RWPE2 (cell line): ENCODE measurements around the gene C13orf46.

Experiments
- ATAC-seq: fragments of 200-7000 bp; cut with Tn5 transposase; 3 replicates; pipeline ENCODE4 v1.9.1; 2021; ENCODE audit warnings: low read depth
- DNase-seq: peaks from one replicate; pipeline ENCODE4 v3.0.0-alpha.2; 2020; ENCODE audit warnings: low spot score
- H3K27ac ChIP-seq: fragments of 450-650 bp; 2 replicates; pipeline ENCODE4 v1.5.1; 2017; ENCODE audit warnings: mild to moderate bottlenecking; ENCODE audit not compliant: poor library complexity, severe bottlenecking
- H3K27me3 ChIP-seq: fragments of 250-450 bp; sonication (Bioruptor Pico); 2 replicates; pipeline ENCODE4 v1.5.1; 2021; ENCODE audit warnings: mild to moderate bottlenecking, moderate library complexity; ENCODE audit not compliant: insufficient read depth, poor library complexity, severe bottlenecking
- H3K36me3 ChIP-seq: fragments of 250-450 bp; sonication (Bioruptor Pico); 2 replicates; pipeline ENCODE4 v1.5.1; 2020; ENCODE audit warnings: low read depth, mild to moderate bottlenecking, moderate library complexity
- H3K4me1 ChIP-seq: fragments of 250-450 bp; sonication (Bioruptor Pico); 2 replicates; pipeline ENCODE4 v1.5.1; 2021; ENCODE audit warnings: mild to moderate bottlenecking, moderate library complexity; ENCODE audit not compliant: insufficient read depth, poor library complexity, severe bottlenecking
- H3K4me3 ChIP-seq: fragments of 250-450 bp; sonication (Bioruptor Pico); 2 replicates; pipeline ENCODE4 v1.5.1; 2021; ENCODE audit warnings: mild to moderate bottlenecking, moderate library complexity; ENCODE audit not compliant: severe bottlenecking
- H3K9me3 ChIP-seq: fragments of 250-450 bp; sonication (Bioruptor Pico); 2 replicates; pipeline ENCODE4 v1.5.1; 2021; ENCODE audit warnings: mild to moderate bottlenecking, moderate library complexity; ENCODE audit not compliant: severe bottlenecking
- TF ChIP-seq, protein P1 (sequence below): fragments of 450-650 bp; IDR thresholded peaks from one replicate; pipeline ENCODE4 v1.5.1; 2017; ENCODE audit warnings: mild to moderate bottlenecking, moderate library complexity; ENCODE audit not compliant: poor library complexity, severe bottlenecking

C13orf46 gene

GRCh38 chr13:113943821-113944565, 29.9 kb downstream of the C13orf46 start:
- TF ChIP-seq, protein P1, sequence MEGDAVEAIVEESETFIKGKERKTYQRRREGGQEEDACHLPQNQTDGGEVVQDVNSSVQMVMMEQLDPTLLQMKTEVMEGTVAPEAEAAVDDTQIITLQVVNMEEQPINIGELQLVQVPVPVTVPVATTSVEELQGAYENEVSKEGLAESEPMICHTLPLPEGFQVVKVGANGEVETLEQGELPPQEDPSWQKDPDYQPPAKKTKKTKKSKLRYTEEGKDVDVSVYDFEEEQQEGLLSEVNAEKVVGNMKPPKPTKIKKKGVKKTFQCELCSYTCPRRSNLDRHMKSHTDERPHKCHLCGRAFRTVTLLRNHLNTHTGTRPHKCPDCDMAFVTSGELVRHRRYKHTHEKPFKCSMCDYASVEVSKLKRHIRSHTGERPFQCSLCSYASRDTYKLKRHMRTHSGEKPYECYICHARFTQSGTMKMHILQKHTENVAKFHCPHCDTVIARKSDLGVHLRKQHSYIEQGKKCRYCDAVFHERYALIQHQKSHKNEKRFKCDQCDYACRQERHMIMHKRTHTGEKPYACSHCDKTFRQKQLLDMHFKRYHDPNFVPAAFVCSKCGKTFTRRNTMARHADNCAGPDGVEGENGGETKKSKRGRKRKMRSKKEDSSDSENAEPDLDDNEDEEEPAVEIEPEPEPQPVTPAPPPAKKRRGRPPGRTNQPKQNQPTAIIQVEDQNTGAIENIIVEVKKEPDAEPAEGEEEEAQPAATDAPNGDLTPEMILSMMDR, result no peak
- Histone ChIP-seq H3K36me3 (no peaks in the 10 kb centered on the region), H3K4me1 (peaks cover 5% of the 10 kb centered on the region), H3K27ac (no peak overlapping the region), H3K9me3 (no peaks in the 10 kb centered on the region), H3K4me3 (no peak overlapping the region), H3K27me3 (no peaks in the 10 kb centered on the region)
- peak; percentile 51 for DNase-seq
- ATAC-seq, result no peak

DNA sequence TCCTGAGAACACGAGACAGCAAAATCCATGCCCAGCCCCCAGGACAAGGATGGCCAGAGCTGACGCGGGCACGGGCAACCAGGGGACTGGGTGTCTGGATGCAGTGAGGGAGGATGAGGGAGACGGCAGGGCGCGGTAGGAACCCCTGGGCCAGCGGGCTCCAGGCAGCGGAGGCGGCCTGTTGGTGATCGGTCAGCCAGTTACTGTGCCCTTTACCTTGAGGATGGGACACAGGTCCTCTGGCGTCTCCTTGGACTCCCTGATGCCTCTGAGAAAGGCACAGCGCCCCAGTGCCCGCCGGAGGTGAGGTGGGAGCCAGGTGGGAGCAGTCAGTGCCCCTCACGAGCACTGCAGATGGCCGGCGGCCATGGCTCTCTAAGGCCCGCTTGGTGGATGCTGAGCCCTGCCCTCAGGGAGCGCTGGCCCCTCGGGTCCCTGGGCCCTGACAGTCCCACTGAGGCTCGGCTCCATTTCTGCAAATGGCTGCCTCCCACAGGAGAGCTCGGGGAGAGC, 31.2 kb downstream of the C13orf46 start:
- no peak overlapping the region for H3K27ac ChIP-seq
- no peaks in the 10 kb centered on the region for H3K9me3 ChIP-seq
- no peaks in the 10 kb centered on the region for H3K27me3 ChIP-seq
- no peaks in the 10 kb centered on the region for H3K36me3 ChIP-seq
- H3K4me1 ChIP-seq, result peaks cover 5% of the 10 kb centered on the region
- TF ChIP-seq, protein P1, result no peak
- no peak overlapping the region for H3K4me3 ChIP-seq
- DNase-seq (peak; percentile 54), ATAC-seq (no peak)

- ATAC-seq, result peak; percentile 77
- TF ChIP-seq, protein P1, result no peak
- H3K4me3 ChIP-seq, result no peak overlapping the region
- no peaks in the 10 kb centered on the region for H3K27me3 ChIP-seq
- DNase-seq, result no peak
- no peaks in the 10 kb centered on the region for H3K36me3 ChIP-seq
- H3K27ac ChIP-seq, result no peak overlapping the region
- no peaks in the 10 kb centered on the region for H3K9me3 ChIP-seq
- peaks cover 5% of the 10 kb centered on the region for H3K4me1 ChIP-seq
These were observed 32.2 kb downstream of the C13orf46 start for GRCh38 chr13:113941571-113942191.

GRCh38 chr13:113939944-113940297, 34.0 kb downstream of the C13orf46 start:
- no peak for DNase-seq
- Histone ChIP-seq H3K36me3 (no peaks in the 10 kb centered on the region), H3K27ac (no peak overlapping the region), H3K27me3 (no peaks in the 10 kb centered on the region), H3K9me3 (no peaks in the 10 kb centered on the region), H3K4me3 (no peak overlapping the region), H3K4me1 (peaks cover 5% of the 10 kb centered on the region)
- TF ChIP-seq, protein P1, result no peak
- no peak for ATAC-seq
